ENCODE measurements around the gene MAML3.

MAML3 gene

GRCh38 chr4:140047786-140048185 lies 106.2 kb downstream of the MAML3 start:
- DNase-seq: no peak

- DNase-seq: peak in 7 of 58 donors; percentile 3 to 34 (median 11)
Observed at GRCh38 chr4:140047017-140047640, 106.9 kb downstream of the MAML3 start.

- DNase-seq: no peak
Observed at GRCh38 chr4:140046543-140046942, 107.4 kb downstream of the MAML3 start.

DNA sequence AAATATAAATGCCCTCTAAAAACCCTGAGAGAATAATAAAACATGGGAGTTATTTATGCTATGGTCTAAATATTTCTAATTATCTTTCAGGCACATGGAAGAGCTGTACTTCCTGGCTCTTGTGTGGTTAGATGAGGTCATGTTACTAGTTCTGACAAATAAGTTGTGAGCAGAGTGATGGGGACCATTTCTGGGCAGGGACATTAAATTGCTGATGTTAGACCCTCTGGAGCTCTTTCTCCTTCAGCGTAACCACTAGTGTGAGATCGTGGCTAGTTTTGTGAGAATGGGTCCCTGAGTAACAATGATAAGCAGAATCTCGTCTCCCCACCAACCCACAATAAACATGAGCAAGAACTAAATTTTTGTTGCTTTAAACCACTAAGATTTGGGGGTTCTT lies 108.0 kb downstream of the MAML3 start:
- no peak for DNase-seq

DNA sequence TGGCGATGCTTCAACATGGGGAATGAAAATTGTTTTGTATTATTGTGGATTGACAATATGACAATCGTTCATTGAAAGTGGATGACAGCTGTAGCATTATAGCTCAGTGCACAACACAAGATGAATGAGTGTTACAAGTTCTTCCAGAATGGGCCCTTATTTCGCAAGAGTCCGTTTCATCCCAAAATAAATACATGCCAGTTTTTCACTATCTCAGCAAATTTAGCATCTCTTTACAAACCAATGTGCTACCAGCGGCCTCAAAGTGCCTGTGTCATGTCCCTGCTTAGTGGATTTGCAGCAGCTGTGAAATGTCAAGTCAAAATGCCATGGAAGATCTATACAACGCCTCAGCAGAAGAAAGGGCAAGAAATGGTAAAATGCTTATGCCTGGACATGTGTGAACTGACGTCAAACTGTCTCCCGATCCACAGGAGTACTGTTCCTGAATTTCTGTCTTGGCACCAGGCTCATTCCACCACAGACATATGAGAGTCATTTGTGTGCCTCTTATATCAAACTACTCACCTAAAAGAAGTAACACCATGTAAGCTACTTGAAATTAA lies 109.6 kb downstream of the MAML3 start:
- DNase-seq: peak in 4 of 58 donors; percentile 2 to 19 (median 12)

- no peak for DNase-seq
Observed at GRCh38 chr4:140042634-140043033, 111.3 kb downstream of the MAML3 start.

GRCh38 chr4:140038031-140038533 lies 115.9 kb downstream of the MAML3 start:
- no peak for DNase-seq

GRCh38 chr4:140037353-140038030 lies 116.5 kb downstream of the MAML3 start:
- DNase-seq: no peak

- DNase-seq: no peak
Observed at GRCh38 chr4:140031706-140032105, 122.3 kb downstream of the MAML3 start.

DNA sequence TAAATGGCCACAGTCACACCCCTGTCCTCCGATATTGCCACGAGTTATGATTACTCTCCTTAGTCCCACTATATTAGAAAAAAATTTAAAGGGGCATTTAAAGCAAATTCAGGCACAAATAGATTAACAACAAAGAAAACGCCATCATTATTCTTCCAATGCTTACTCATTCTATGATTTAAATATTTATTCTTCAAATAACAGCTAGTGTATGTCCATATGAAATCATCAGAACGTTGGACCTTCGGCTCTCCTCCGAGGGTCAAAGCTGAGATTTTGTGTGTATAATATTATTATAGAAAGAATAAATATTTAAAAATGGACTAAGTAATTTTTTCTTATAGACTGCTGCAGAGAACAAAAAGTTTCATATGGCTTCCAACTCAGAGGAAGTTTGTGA lies 122.9 kb downstream of the MAML3 start:
- DNase-seq: no peak

- DNase-seq: no peak
Observed at GRCh38 chr4:140028676-140029517, 125.1 kb downstream of the MAML3 start.

GRCh38 chr4:140028101-140028500 lies 125.9 kb downstream of the MAML3 start:
- DNase-seq: no peak

DNA sequence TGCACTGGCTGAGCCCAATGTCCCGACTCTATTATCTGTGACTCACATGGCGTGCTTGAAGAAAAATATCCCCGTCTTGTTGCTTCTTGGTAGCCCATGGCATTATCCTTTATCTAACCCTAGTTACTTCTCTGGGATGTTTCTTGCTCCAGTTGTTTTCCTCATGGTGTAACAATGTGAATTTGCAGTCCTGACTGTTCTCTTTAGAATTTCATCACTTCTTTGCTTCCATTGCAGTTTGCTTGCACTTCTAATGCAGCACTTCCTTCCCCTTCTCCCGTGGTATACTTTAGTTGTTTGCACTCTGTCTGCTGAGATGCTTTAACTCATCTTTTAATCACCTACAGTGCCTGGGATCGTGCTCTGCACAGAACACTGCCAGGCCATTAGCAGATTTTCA lies 126.9 kb downstream of the MAML3 start:
- no peak for DNase-seq

- no peak for DNase-seq
Observed at GRCh38 chr4:140025470-140025869, 128.5 kb downstream of the MAML3 start.

GRCh38 chr4:140020457-140021361 lies 133.3 kb downstream of the MAML3 start:
- no peak for DNase-seq

- no peak for DNase-seq
Observed at GRCh38 chr4:140019619-140020347, 134.2 kb downstream of the MAML3 start.

DNA sequence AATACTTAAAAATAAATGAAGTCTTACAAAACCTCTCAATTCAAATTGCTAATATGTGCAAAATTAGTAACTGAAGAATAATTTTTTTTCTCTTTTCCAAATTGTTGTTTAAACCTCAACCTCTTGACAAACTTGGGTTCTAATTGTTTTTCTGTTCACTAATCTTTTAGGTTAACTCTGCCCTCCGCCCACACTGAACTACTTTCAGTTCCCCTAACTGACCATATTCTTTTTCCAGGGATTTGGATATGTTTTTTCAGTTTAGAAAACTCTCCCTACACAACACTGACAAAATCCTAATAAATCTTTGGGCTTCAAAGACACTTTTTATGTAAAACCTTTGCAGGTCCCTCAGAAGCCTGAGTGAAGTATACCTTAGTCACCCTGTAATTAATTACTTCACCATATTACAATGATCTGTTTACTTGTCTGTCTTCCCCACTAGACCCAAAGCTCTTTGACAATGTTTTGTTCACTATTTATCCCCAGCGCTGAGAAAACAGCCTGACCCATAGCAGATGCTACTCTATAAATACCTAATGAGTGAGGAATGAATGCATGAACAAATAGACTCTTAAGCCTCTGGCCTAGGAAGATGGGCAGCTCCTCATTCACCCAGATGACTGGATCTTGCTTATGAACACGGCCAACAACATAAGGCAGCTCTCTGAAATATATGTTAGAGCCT lies 134.9 kb downstream of the MAML3 start:
- no peak for DNase-seq

DNA sequence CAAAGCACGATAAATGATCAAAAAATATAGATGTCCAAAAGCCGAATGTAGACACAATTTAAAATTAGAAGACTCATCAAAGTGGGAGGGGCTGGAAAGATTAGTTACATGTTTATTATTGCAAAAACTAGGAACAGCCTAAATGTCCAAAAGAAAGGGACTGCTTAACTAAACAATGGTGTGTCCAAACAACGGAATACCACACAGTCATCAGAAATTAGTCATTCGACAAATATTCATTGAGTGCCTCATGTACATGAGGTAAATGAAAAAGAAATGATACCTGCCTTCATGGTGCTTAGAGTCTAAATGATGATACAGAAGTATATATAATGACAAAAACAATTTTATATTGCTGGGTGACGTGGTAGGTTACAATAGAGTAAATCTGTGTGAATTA lies 139.7 kb downstream of the MAML3 start:
- no peak for DNase-seq
